ENCODE results near the gene EMP3.

GRCh38 chr19:48330012-48330681, 4.8 kb downstream of the EMP3 start:
- TF ChIP-seq POLR2A (IDR thresholded peaks at IDR 0.05; ENCODE audit: insufficient read depth in 1 of 2, low read depth in 2 of 2, low read length in 2 of 2) (no peak), TMF1 (CRISPR knock-in tag; IDR thresholded peaks at IDR 0.05; ENCODE audit: low read depth) (no peak), ZNF264 (CRISPR knock-in tag; IDR thresholded peaks at IDR 0.05) (no peak), PCBP1 (IDR thresholded peaks at IDR 0.05; ENCODE audit: borderline replicate concordance, low read depth, low read length) (no peak), SMARCC2 (IDR thresholded peaks at IDR 0.05) (no peak), ZC3H4 (CRISPR knock-in tag; IDR thresholded peaks at IDR 0.05; ENCODE audit: borderline replicate concordance) (no peak), TCF7 (IDR thresholded peaks at IDR 0.05; ENCODE audit: low read depth) (no peak), EP300 (IDR thresholded peaks at IDR 0.05; ENCODE audit: low read depth in 2 of 2, low read length in 2 of 2) (no peak), EP300 (CRISPR knock-in tag; IDR thresholded peaks at IDR 0.05; ENCODE audit: borderline replicate concordance) (no peak), ZNF878 (CRISPR knock-in tag; IDR thresholded peaks at IDR 0.05) (no peak)
- TF ChIP-seq, protein P1, sequence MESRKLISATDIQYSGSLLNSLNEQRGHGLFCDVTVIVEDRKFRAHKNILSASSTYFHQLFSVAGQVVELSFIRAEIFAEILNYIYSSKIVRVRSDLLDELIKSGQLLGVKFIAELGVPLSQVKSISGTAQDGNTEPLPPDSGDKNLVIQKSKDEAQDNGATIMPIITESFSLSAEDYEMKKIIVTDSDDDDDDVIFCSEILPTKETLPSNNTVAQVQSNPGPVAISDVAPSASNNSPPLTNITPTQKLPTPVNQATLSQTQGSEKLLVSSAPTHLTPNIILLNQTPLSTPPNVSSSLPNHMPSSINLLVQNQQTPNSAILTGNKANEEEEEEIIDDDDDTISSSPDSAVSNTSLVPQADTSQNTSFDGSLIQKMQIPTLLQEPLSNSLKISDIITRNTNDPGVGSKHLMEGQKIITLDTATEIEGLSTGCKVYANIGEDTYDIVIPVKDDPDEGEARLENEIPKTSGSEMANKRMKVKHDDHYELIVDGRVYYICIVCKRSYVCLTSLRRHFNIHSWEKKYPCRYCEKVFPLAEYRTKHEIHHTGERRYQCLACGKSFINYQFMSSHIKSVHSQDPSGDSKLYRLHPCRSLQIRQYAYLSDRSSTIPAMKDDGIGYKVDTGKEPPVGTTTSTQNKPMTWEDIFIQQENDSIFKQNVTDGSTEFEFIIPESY (CRISPR knock-in tag; IDR thresholded peaks at IDR 0.05), result no peak
- TF ChIP-seq, protein P2, sequence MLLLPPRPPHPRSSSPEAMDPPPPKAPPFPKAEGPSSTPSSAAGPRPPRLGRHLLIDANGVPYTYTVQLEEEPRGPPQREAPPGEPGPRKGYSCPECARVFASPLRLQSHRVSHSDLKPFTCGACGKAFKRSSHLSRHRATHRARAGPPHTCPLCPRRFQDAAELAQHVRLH (CRISPR knock-in tag; IDR thresholded peaks at IDR 0.05; ENCODE audit: borderline replicate concordance, low read depth), result no peak
